ENCODE data around the gene TBC1D1. TPM values are rescaled to one million over a fixed set of nuclear protein-coding genes. Genes with fewer than 3 reads are reported as not detected.

TBC1D1 gene
- total and polyA plus RNA-seq, 2 donors (not counting 1 experiment from before 2014, with no cell fraction given): 39.7 to 90.0 TPM

GRCh38 chr4:37964734-37965457 is 74.0 kb downstream of the TBC1D1 start:
- H4K20me1 ChIP-seq (ENCODE audit: control insufficient read depth, extremely low read depth, insufficient read depth, low read length): no peaks in the 10 kb centered on the region
- no peaks in the 10 kb centered on the region for H3K4me1 ChIP-seq (ENCODE audit: control insufficient read depth, extremely low read depth, insufficient read depth, low read length)
- H3K79me2 ChIP-seq (ENCODE audit: control insufficient read depth, insufficient read depth, low read length): no peaks in the 10 kb centered on the region
- no peak overlapping the region for H3K9ac ChIP-seq (ENCODE audit: insufficient read depth, low read length)
- no peak overlapping the region for H3K27ac ChIP-seq (ENCODE audit: insufficient read depth, low read length)
- H3K27me3 ChIP-seq (ENCODE audit: control insufficient read depth, insufficient read depth, low read length): no peaks in the 10 kb centered on the region
- DNase-seq (ENCODE audit: low read depth in 2 of 2): no peak
- H2AFZ ChIP-seq (ENCODE audit: low read length): no peak overlapping the region
- no peak for TF ChIP-seq CTCF (conservative IDR thresholded peaks at IDR 0.05 in 1 of 2, IDR thresholded peaks at IDR 0.05 in 1 of 2; ENCODE audit: low read depth in 1 of 2, low read length in 2 of 2)
- TF ChIP-seq EZH2 (IDR thresholded peaks at IDR 0.05; ENCODE audit: low read length, missing control alignments): no peak
- H3K4me2 ChIP-seq (ENCODE audit: extremely low read depth, insufficient read depth, low read length): no peak overlapping the region
- no peaks in the 10 kb centered on the region for H3K9me3 ChIP-seq (ENCODE audit: control insufficient read depth, insufficient read depth, low read depth, low read length)
- H3K36me3 ChIP-seq (ENCODE audit: control insufficient read depth, insufficient read depth, low read length): no peaks in the 10 kb centered on the region
- no peak overlapping the region for H3K4me3 ChIP-seq (replicated peaks in 1 of 4; ENCODE audit: control extremely low read depth in 1 of 4, insufficient read depth in 1 of 4, low read depth in 3 of 4, low read length in 4 of 4)

GRCh38 chr4:37966044-37966443 is 75.2 kb downstream of the TBC1D1 start:
- Histone ChIP-seq H2AFZ (ENCODE audit: low read length) (no peak overlapping the region), H3K79me2 (ENCODE audit: control insufficient read depth, insufficient read depth, low read length) (no peaks in the 10 kb centered on the region), H3K4me2 (ENCODE audit: extremely low read depth, insufficient read depth, low read length) (no peak overlapping the region), H3K27me3 (ENCODE audit: control insufficient read depth, insufficient read depth, low read length) (no peaks in the 10 kb centered on the region), H3K4me3 (replicated peaks in 1 of 4; ENCODE audit: control extremely low read depth in 1 of 4, insufficient read depth in 1 of 4, low read depth in 3 of 4, low read length in 4 of 4) (no peak overlapping the region), H3K9ac (ENCODE audit: insufficient read depth, low read length) (no peak overlapping the region), H3K4me1 (ENCODE audit: control insufficient read depth, extremely low read depth, insufficient read depth, low read length) (no peaks in the 10 kb centered on the region), H4K20me1 (ENCODE audit: control insufficient read depth, extremely low read depth, insufficient read depth, low read length) (no peaks in the 10 kb centered on the region), H3K27ac (ENCODE audit: insufficient read depth, low read length) (no peak overlapping the region), H3K9me3 (ENCODE audit: control insufficient read depth, insufficient read depth, low read depth, low read length) (no peaks in the 10 kb centered on the region), H3K36me3 (ENCODE audit: control insufficient read depth, insufficient read depth, low read length) (no peaks in the 10 kb centered on the region)
- TF ChIP-seq CTCF (conservative IDR thresholded peaks at IDR 0.05 in 1 of 2, IDR thresholded peaks at IDR 0.05 in 1 of 2; ENCODE audit: low read depth in 1 of 2, low read length in 2 of 2) (no peak), EZH2 (IDR thresholded peaks at IDR 0.05; ENCODE audit: low read length, missing control alignments) (no peak)
- DNase-seq (ENCODE audit: low read depth in 2 of 2): no peak

- no peaks in the 10 kb centered on the region for H3K27me3 ChIP-seq (ENCODE audit: control insufficient read depth, insufficient read depth, low read length)
- no peaks in the 10 kb centered on the region for H4K20me1 ChIP-seq (ENCODE audit: control insufficient read depth, extremely low read depth, insufficient read depth, low read length)
- H3K9ac ChIP-seq (ENCODE audit: insufficient read depth, low read length): no peak overlapping the region
- H2AFZ ChIP-seq (ENCODE audit: low read length): no peak overlapping the region
- peak in 1 of 2 donors; percentile 35 for DNase-seq (ENCODE audit: low read depth in 2 of 2)
- no peaks in the 10 kb centered on the region for H3K9me3 ChIP-seq (ENCODE audit: control insufficient read depth, insufficient read depth, low read depth, low read length)
- no peak overlapping the region for H3K4me2 ChIP-seq (ENCODE audit: extremely low read depth, insufficient read depth, low read length)
- H3K79me2 ChIP-seq (ENCODE audit: control insufficient read depth, insufficient read depth, low read length): no peaks in the 10 kb centered on the region
- H3K4me1 ChIP-seq (ENCODE audit: control insufficient read depth, extremely low read depth, insufficient read depth, low read length): no peaks in the 10 kb centered on the region
- no peaks in the 10 kb centered on the region for H3K36me3 ChIP-seq (ENCODE audit: control insufficient read depth, insufficient read depth, low read length)
- no peak overlapping the region for H3K27ac ChIP-seq (ENCODE audit: insufficient read depth, low read length)
- TF ChIP-seq CTCF (conservative IDR thresholded peaks at IDR 0.05 in 1 of 2, IDR thresholded peaks at IDR 0.05 in 1 of 2; ENCODE audit: low read depth in 1 of 2, low read length in 2 of 2) (no peak), EZH2 (IDR thresholded peaks at IDR 0.05; ENCODE audit: low read length, missing control alignments) (no peak)
- H3K4me3 ChIP-seq (replicated peaks in 1 of 4; ENCODE audit: control extremely low read depth in 1 of 4, insufficient read depth in 1 of 4, low read depth in 3 of 4, low read length in 4 of 4): no peak overlapping the region
These were observed 76.9 kb downstream of the TBC1D1 start for GRCh38 chr4:37967736-37968135.
